Osteoblast (primary cell): Measurements from ENCODE around the gene ZNF211. TPM values are rescaled to one million over a fixed set of nuclear protein-coding genes. Genes with fewer than 3 reads are reported as not detected.

Experiments
- DNase-seq: peaks from one replicate; pipeline ENCODE4 v3.0.0; 2011; ENCODE audit warnings: low spot score, mixed read lengths; ENCODE audit not compliant: insufficient read length; ENCODE audit errors: missing footprints
- H2AFZ ChIP-seq: 2 replicates; pipeline ENCODE4 v1.6.0; 2011; ENCODE audit warnings: mild to moderate bottlenecking, low read length
- H3K27ac ChIP-seq: 2 replicates; pipeline ENCODE4 v1.5.1; 2011; ENCODE audit warnings: mild to moderate bottlenecking, low read depth, low read length, moderate library complexity
- H3K27me3 ChIP-seq: 2 replicates; pipeline ENCODE4 v1.6.0; 2012; ENCODE audit warnings: mild to moderate bottlenecking, control low read depth, inconsistent platforms, low read length, moderate library complexity; ENCODE audit not compliant: insufficient read depth
- H3K36me3 ChIP-seq: 2 replicates; pipeline ENCODE4 v1.5.1; 2011; ENCODE audit warnings: mild to moderate bottlenecking, low read length, control low read depth, moderate library complexity; ENCODE audit not compliant: insufficient read depth
- H3K4me1 ChIP-seq: 2 replicates; pipeline ENCODE4 v1.5.1; 2011; ENCODE audit warnings: mild to moderate bottlenecking, low read length, control low read depth, moderate library complexity; ENCODE audit not compliant: insufficient read depth
- H3K4me2 ChIP-seq: 2 replicates; pipeline ENCODE4 v1.6.0; 2011; ENCODE audit warnings: mild to moderate bottlenecking, low read length; ENCODE audit not compliant: insufficient read depth
- H3K4me3 ChIP-seq: fragments of 200-600 bp; sonication (generic); 3 replicates; pipeline ENCODE4 v1.5.1; 2012; ENCODE audit warnings: mild to moderate bottlenecking, low read length, inconsistent platforms; ENCODE audit not compliant: insufficient read depth
- H3K79me2 ChIP-seq: 2 replicates; pipeline ENCODE4 v1.6.0; 2012; ENCODE audit warnings: mild to moderate bottlenecking, low read length, control low read depth, inconsistent platforms; ENCODE audit not compliant: insufficient read depth
- H3K9me3 ChIP-seq: 2 replicates; pipeline ENCODE4 v1.5.1; 2011; ENCODE audit warnings: low read depth, low read length, control low read depth
- H4K20me1 ChIP-seq: 2 replicates; pipeline ENCODE4 v1.6.0; 2012; ENCODE audit warnings: mild to moderate bottlenecking, low read length, control low read depth; ENCODE audit not compliant: insufficient read depth
- CTCF ChIP-seq: IDR thresholded peaks from 2 replicates; pipeline ENCODE4 v1.5.1; 2011; ENCODE audit warnings: mild to moderate bottlenecking, low read depth, low read length, moderate library complexity; ENCODE audit errors: extremely low read depth
- total RNA-seq: library from RNA; depleted of rRNA; stranded (reverse); fragments of >200 nt; gene quantifications from 2 replicates; pipeline ENCODE4 v1.2.3, GENCODE V29; 2012

The ZNF211 gene
- total RNA-seq, 1 donor, result 10.9 TPM

GRCh38 chr19:57688011-57688763 is 55.2 kb downstream of the ZNF211 start:
- H3K36me3 ChIP-seq, result peaks cover 30% of the 10 kb centered on the region
- peaks cover 63% of the 10 kb centered on the region for H3K79me2 ChIP-seq
- peaks cover 41% of the 10 kb centered on the region for H3K9me3 ChIP-seq
- no peak overlapping the region for H2AFZ ChIP-seq
- no peak for TF ChIP-seq CTCF
- no peak overlapping the region for H3K4me2 ChIP-seq
- no peaks in the 10 kb centered on the region for H3K4me1 ChIP-seq
- no peak for DNase-seq
- no peaks in the 10 kb centered on the region for H3K27me3 ChIP-seq
- H4K20me1 ChIP-seq, result no peaks in the 10 kb centered on the region
- no peak overlapping the region for H3K27ac ChIP-seq
- no peak overlapping the region for H3K4me3 ChIP-seq

DNA sequence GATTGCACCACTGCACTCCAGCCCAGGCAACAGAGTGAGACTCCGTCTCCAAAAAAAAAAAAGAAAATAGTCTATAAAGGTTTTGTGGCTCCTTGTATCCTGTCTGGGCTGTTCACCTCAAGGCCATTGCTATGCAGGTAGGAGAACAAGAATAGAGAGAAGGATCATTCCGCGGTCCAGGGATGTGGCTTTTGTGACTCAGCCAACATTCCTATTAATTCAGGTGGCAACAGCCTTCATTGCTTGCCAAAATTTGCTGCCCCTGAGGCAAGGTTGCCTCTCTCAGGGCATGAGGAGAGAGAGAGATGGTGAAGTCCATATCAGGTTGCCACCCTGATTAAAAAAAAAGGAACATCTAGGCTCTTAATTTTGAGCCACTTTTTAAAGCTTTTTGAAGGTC is 56.8 kb downstream of the ZNF211 start:
- Histone ChIP-seq H3K36me3 (peaks cover 24% of the 10 kb centered on the region), H2AFZ (no peak overlapping the region), H4K20me1 (no peaks in the 10 kb centered on the region), H3K27ac (no peak overlapping the region), H3K4me2 (no peak overlapping the region), H3K4me3 (no peak overlapping the region), H3K4me1 (no peaks in the 10 kb centered on the region), H3K79me2 (peaks cover 47% of the 10 kb centered on the region), H3K9me3 (peaks cover 37% of the 10 kb centered on the region), H3K27me3 (no peaks in the 10 kb centered on the region)
- DNase-seq, result no peak
- no peak for TF ChIP-seq CTCF

Other genes with a start within 250 kb of the ZNF211 start
- gene ZNF548, start 243.3 kb upstream of the ZNF211 start, total RNA-seq, result 23.6 and 27.9 TPM in 2 replicates
- gene ZNF17, start 222.0 kb upstream of the ZNF211 start, total RNA-seq, result 12.7 and 15.6 TPM in 2 replicates
- gene ZNF749, start 197.8 kb upstream of the ZNF211 start, total RNA-seq, result 5.6 and 8.7 TPM in 2 replicates
- 0.29 and 0.72 TPM in 2 replicates for gene VN1R1, start 176.0 kb upstream of the ZNF211 start, total RNA-seq
- gene ZNF772, start 155.6 kb upstream of the ZNF211 start, total RNA-seq, result 19.2 and 22.1 TPM in 2 replicates
- 18.3 and 19.9 TPM in 2 replicates for gene ZNF419, start 145.4 kb upstream of the ZNF211 start, total RNA-seq
- 23.6 and 30.0 TPM in 2 replicates for gene ZNF773, start 133.2 kb upstream of the ZNF211 start, total RNA-seq
- gene ZNF549, start 105.8 kb upstream of the ZNF211 start, total RNA-seq, result 5.8 and 6.5 TPM in 2 replicates
- gene ZNF550, start 73.3 kb upstream of the ZNF211 start, total RNA-seq, result 6.5 and 7.2 TPM in 2 replicates
- 4.3 and 6.2 TPM in 2 replicates for gene ZNF416, start 54.3 kb upstream of the ZNF211 start, total RNA-seq
- gene ZIK1, start 49.0 kb upstream of the ZNF211 start, total RNA-seq, result 11.2 and 11.6 TPM in 2 replicates
- gene ZNF530, start 33.3 kb upstream of the ZNF211 start, total RNA-seq, result 4.1 and 4.7 TPM in 2 replicates
- 18.5 and 22.1 TPM in 2 replicates for gene ZNF134, start 18.9 kb upstream of the ZNF211 start, total RNA-seq
- gene ZSCAN4, start 35.8 kb downstream of the ZNF211 start, total RNA-seq, result under 0.01 and 0.36 TPM in 2 replicates
- gene ZNF551, start 48.8 kb downstream of the ZNF211 start, total RNA-seq, result 8.3 and 9.8 TPM in 2 replicates
- gene ZNF154, start 76.0 kb downstream of the ZNF211 start, total RNA-seq, result 6.8 and 7.6 TPM in 2 replicates
- 11.2 TPM in 2 replicates for gene ZNF671, start 94.5 kb downstream of the ZNF211 start, total RNA-seq
- gene ZNF776, start 113.6 kb downstream of the ZNF211 start, total RNA-seq, result 15.9 and 16.3 TPM in 2 replicates
- gene ZNF586, start 136.5 kb downstream of the ZNF211 start, total RNA-seq, result 19.5 and 21.5 TPM in 2 replicates
- gene ZNF552, start 181.7 kb downstream of the ZNF211 start, total RNA-seq, result 5.8 and 5.9 TPM in 2 replicates
- gene ZNF587B, start 197.1 kb downstream of the ZNF211 start, total RNA-seq, result 21.2 and 24.2 TPM in 2 replicates
- gene ZNF587, start 216.7 kb downstream of the ZNF211 start, total RNA-seq, result 21.8 and 26.4 TPM in 2 replicates